Measurements from ENCODE around the gene INO80B. TPM values are rescaled to one million over a fixed set of nuclear protein-coding genes. Genes with fewer than 3 reads are reported as not detected.

The INO80B gene
- total and polyA plus RNA-seq, 9 of the 15 experiments (the other 6 are each of a cell fraction or from before 2014, with no cell fraction given), result 0.41 to 22.6 (median 9.0) TPM

DNA sequence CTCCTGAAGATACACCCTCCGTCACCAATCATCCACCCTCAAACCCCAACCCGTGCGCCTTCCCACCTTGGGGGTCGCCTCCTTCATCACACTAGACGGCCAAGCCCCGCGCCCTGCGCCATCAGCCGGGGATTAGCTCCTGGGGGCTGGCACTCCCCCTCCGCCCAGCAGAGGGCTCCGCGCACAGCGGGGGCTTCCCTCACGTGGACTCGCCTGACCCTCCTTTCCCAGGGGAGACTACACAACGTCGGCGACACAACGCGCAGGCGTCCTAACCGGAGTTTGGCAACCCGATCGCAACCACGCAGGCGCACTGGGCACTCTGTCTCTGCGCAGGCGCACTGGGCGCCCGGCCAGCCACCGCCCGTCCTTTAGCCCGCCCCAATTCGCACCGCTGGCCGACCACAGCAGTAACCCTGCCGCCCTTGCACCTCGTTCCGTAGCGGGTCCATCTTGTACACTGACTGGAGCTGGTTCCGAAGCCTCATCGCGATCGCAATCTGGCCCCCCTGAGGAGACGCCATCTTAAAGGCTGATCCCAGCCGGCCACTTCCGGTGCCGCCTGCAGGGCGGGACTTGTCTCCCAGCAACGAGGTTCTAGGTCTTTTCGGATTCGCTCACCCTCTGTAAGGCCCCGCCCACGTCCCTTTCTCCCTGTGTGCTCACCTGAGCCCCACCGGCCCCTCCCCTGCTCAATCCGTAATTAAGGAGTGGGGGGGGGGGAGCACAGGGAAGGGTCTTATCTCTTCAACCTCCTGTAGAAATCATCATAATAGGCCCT lies 52.4 kb downstream of the INO80B start, which contains the start of gene PCGF1 (continued):
- TF ChIP-seq ATF3 (IDR thresholded peaks at IDR 0.05) (no peak), ATF3 (CRISPR knock-in tag; conservative IDR thresholded peaks at IDR 0.05) (no peak), TAF9B (IDR thresholded peaks at IDR 0.05; ENCODE audit: partially characterized antibody) (peak; percentile 79), ZNF316 (IDR thresholded peaks at IDR 0.05) (no peak), NR2C1 (IDR thresholded peaks at IDR 0.05) (0 out of 2 replicates have a peak, but pooled peaks have one; percentile 23), NR2C1 (tag; IDR thresholded peaks at IDR 0.05) (no peak), GABPB1 (CRISPR knock-in tag; IDR thresholded peaks at IDR 0.05) (peak; percentile 95), CSDE1 (IDR thresholded peaks at IDR 0.05) (peak in 1 of 2 experiments; percentile 59; a peak in 2 of 4 replicates), ZBED1 (IDR thresholded peaks at IDR 0.05) (peak; percentile 81; the same call in 1 of the 2 replicates), GTF2E2 (tag; IDR thresholded peaks at IDR 0.05) (no peak), NRF1 (conservative IDR thresholded peaks at IDR 0.05 in 1 of 2, IDR thresholded peaks at IDR 0.05 in 1 of 2) (peak; percentile 100), ZFP1 (CRISPR knock-in tag; IDR thresholded peaks at IDR 0.05) (no peak), PTBP1 (IDR thresholded peaks at IDR 0.05; ENCODE audit: low read depth, low read length) (no peak), ESRRA (IDR thresholded peaks at IDR 0.05; ENCODE audit: borderline replicate concordance, low read depth) (peak; percentile 27; the same call in 1 of the 2 replicates), DACH1 (IDR thresholded peaks at IDR 0.05; ENCODE audit: partially characterized antibody) (no peak), NR1H2 (CRISPR knock-in tag; IDR thresholded peaks at IDR 0.05) (0 out of 2 replicates have a peak, but pooled peaks have one; percentile 29), ETV1 (tag; conservative IDR thresholded peaks at IDR 0.05; ENCODE audit: low read depth) (peak; percentile 70), NUFIP1 (IDR thresholded peaks at IDR 0.05; ENCODE audit: partially characterized antibody) (no peak), KAT7 (CRISPR knock-in tag; IDR thresholded peaks at IDR 0.05; ENCODE audit: borderline replicate concordance) (0 out of 2 replicates have a peak, but pooled peaks have one; percentile 54)
- TF ChIP-seq, protein P1, sequence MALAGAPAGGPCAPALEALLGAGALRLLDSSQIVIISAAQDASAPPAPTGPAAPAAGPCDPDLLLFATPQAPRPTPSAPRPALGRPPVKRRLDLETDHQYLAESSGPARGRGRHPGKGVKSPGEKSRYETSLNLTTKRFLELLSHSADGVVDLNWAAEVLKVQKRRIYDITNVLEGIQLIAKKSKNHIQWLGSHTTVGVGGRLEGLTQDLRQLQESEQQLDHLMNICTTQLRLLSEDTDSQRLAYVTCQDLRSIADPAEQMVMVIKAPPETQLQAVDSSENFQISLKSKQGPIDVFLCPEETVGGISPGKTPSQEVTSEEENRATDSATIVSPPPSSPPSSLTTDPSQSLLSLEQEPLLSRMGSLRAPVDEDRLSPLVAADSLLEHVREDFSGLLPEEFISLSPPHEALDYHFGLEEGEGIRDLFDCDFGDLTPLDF (CRISPR knock-in tag; IDR thresholded peaks at IDR 0.05), result 0 out of 2 replicates have a peak, but pooled peaks have one; percentile 25
- TF ChIP-seq, protein P2, sequence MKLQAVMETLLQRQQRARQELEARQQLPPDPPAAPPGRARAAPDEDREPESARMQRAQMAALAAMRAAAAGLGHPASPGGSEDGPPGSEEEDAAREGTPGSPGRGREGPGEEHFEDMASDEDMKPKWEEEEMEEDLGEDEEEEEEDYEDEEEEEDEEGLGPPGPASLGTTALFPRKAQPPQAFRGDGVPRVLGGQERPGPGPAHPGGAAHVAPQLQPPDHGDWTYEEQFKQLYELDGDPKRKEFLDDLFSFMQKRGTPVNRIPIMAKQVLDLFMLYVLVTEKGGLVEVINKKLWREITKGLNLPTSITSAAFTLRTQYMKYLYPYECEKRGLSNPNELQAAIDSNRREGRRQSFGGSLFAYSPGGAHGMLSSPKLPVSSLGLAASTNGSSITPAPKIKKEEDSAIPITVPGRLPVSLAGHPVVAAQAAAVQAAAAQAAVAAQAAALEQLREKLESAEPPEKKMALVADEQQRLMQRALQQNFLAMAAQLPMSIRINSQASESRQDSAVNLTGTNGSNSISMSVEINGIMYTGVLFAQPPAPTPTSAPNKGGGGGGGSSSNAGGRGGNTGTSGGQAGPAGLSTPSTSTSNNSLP (IDR thresholded peaks at IDR 0.05; ENCODE audit: borderline replicate concordance, low read depth, low read length), result 0 out of 2 replicates have a peak, but pooled peaks have one; percentile 37
- TF ChIP-seq, protein P3, sequence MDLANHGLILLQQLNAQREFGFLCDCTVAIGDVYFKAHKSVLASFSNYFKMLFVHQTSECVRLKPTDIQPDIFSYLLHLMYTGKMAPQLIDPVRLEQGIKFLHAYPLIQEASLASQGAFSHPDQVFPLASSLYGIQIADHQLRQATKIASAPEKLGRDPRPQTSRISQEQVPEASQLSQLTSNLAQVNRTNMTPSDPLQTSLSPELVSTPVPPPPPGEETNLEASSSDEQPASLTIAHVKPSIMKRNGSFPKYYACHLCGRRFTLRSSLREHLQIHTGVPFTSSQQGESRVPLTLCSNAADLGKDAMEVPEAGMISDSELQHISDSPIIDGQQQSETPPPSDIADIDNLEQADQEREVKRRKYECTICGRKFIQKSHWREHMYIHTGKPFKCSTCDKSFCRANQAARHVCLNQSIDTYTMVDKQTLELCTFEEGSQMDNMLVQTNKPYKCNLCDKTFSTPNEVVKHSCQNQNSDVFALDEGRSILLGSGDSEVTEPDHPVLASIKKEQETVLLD (IDR thresholded peaks at IDR 0.05), result peak; percentile 99
- TF ChIP-seq, protein P4, sequence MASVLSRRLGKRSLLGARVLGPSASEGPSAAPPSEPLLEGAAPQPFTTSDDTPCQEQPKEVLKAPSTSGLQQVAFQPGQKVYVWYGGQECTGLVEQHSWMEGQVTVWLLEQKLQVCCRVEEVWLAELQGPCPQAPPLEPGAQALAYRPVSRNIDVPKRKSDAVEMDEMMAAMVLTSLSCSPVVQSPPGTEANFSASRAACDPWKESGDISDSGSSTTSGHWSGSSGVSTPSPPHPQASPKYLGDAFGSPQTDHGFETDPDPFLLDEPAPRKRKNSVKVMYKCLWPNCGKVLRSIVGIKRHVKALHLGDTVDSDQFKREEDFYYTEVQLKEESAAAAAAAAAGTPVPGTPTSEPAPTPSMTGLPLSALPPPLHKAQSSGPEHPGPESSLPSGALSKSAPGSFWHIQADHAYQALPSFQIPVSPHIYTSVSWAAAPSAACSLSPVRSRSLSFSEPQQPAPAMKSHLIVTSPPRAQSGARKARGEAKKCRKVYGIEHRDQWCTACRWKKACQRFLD (CRISPR knock-in tag; IDR thresholded peaks at IDR 0.05), result peak; percentile 89

Measured in K562 (cell line).